ENCODE measurements around the gene PLA2G2A. TPM values are rescaled to one million over a fixed set of nuclear protein-coding genes. Genes with fewer than 3 reads are reported as not detected.

The PLA2G2A gene
- total and polyA plus RNA-seq, 2 of the 8 experiments (the other 6 are each of a cell fraction or from before 2014, with no cell fraction given), result 0.69 to 3.7 TPM

GRCh38 chr1:19955534-19956170 is 23.8 kb downstream of the PLA2G2A start:
- WGBS, 2 experiments (ENCODE audit: extremely low coverage in 1 of 2, insufficient coverage in 1 of 2, insufficient read length in 1 of 2, insufficient replicate concordance in 2 of 2, low coverage in 1 of 2, low lambda C conversion rate in 2 of 2, missing lambda C conversion rate in 1 of 2), result 84% methylated on average over 11 of the region's 11 CpGs; no CpG with 5 or more reads in 1 of the 2 experiments
- FAIRE-seq, result no peak
- no peak overlapping the region for H2AK5ac ChIP-seq (ENCODE audit: low read depth, low read length)
- TF ChIP-seq SP2 (IDR thresholded peaks at IDR 0.05; ENCODE audit: low read length), result no peak
- no peak for TF ChIP-seq CHD2 (IDR thresholded peaks at IDR 0.05; ENCODE audit: low read length)
- no peak for TF ChIP-seq ASH2L (IDR thresholded peaks at IDR 0.05; ENCODE audit: low read length)
- TF ChIP-seq SIN3A (conservative IDR thresholded peaks at IDR 0.05 in 1 of 2, IDR thresholded peaks at IDR 0.05 in 1 of 2; ENCODE audit: low read depth in 1 of 2, low read length in 2 of 2), result no peak
- TF ChIP-seq POLR2AphosphoS5 (IDR thresholded peaks at IDR 0.05; ENCODE audit: low read depth, low read length), result no peak
- no peak for TF ChIP-seq TEAD4 (IDR thresholded peaks at IDR 0.05; ENCODE audit: low read depth, low read length)
- no peak for TF ChIP-seq RFX5 (IDR thresholded peaks at IDR 0.05; ENCODE audit: borderline replicate concordance, low read depth, low read length)
- TF ChIP-seq SP4 (IDR thresholded peaks at IDR 0.05; ENCODE audit: low read length), result no peak
- TF ChIP-seq, protein P1, sequence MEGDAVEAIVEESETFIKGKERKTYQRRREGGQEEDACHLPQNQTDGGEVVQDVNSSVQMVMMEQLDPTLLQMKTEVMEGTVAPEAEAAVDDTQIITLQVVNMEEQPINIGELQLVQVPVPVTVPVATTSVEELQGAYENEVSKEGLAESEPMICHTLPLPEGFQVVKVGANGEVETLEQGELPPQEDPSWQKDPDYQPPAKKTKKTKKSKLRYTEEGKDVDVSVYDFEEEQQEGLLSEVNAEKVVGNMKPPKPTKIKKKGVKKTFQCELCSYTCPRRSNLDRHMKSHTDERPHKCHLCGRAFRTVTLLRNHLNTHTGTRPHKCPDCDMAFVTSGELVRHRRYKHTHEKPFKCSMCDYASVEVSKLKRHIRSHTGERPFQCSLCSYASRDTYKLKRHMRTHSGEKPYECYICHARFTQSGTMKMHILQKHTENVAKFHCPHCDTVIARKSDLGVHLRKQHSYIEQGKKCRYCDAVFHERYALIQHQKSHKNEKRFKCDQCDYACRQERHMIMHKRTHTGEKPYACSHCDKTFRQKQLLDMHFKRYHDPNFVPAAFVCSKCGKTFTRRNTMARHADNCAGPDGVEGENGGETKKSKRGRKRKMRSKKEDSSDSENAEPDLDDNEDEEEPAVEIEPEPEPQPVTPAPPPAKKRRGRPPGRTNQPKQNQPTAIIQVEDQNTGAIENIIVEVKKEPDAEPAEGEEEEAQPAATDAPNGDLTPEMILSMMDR (IDR thresholded peaks at IDR 0.05; ENCODE audit: control extremely low read depth in 1 of 3, insufficient read depth in 1 of 3, low read depth in 1 of 3, low read length in 3 of 3), result no peak
- TF ChIP-seq SUZ12 (IDR thresholded peaks at IDR 0.05; ENCODE audit: low read length), result no peak
- TF ChIP-seq ZNF274 (IDR thresholded peaks at IDR 0.05; ENCODE audit: borderline replicate concordance, extremely low read depth, low read length), result no peak

More at GRCh38 chr1:19955534-19956170, 23.8 kb downstream of the PLA2G2A start:
- Histone ChIP-seq H2BK5ac (ENCODE audit: low read depth, low read length) (no peak overlapping the region), H3K9ac (replicated peaks in 1 of 4; ENCODE audit: extremely low read depth in 1 of 4, low read depth in 3 of 4, low read length in 3 of 4) (no peak overlapping the region), H3K56ac (replicated peaks; ENCODE audit: insufficient read length, low read depth, low read length) (no peak overlapping the region), H3K36me3 (ENCODE audit: control insufficient read depth in 2 of 4, insufficient read depth in 4 of 4, low read length in 3 of 4) (no peaks in the 10 kb centered on the region), H3K23me2 (ENCODE audit: low read depth, low read length) (no peaks in the 10 kb centered on the region), H3K27ac (ENCODE audit: low read depth, low read length) (no peak overlapping the region), H4K8ac (ENCODE audit: extremely low read depth, insufficient read depth, low read length) (no peak overlapping the region), H2BK12ac (ENCODE audit: low read depth, low read length) (no peak overlapping the region), H2BK20ac (ENCODE audit: low read length) (no peak overlapping the region), H3K27me3 (replicated peaks in 1 of 4; ENCODE audit: control insufficient read depth in 3 of 4, extremely low read depth in 1 of 4, insufficient read depth in 3 of 4, low read length in 3 of 4) (no peaks in the 10 kb centered on the region; a peak in 1 of 7 replicates), H4K20me1 (replicated peaks in 1 of 2; ENCODE audit: control insufficient read depth in 1 of 2, insufficient read depth in 2 of 2, low read length in 2 of 2) (no peaks in the 10 kb centered on the region), H2AFZ (ENCODE audit: low read length) (peak overlapping the region; percentile 1; the same call in 1 of the 2 replicates), H3K18ac (ENCODE audit: extremely low read depth, low read length) (no peak overlapping the region), H4K91ac (replicated peaks; ENCODE audit: insufficient read length, low read length) (no peak overlapping the region), H3K4me3 (ENCODE audit: extremely low read depth in 1 of 4, insufficient read depth in 2 of 4, low read depth in 3 of 4, low read length in 4 of 4) (no peak overlapping the region), H3K9me3 (ENCODE audit: insufficient read depth in 2 of 2, low read depth in 1 of 2, low read length in 1 of 2) (peaks cover 4 to 6% of the 10 kb centered on the region in 2 experiments; a peak in 2 of 4 replicates), H2BK120ac (replicated peaks; ENCODE audit: low read depth, low read length) (no peak overlapping the region), H3K4me1 (replicated peaks in 1 of 4; ENCODE audit: control insufficient read depth in 3 of 4, insufficient read depth in 4 of 4, low read length in 3 of 4) (peaks cover 0 to 3% (median 0%) of the 10 kb centered on the region in 4 experiments; a peak in 3 of 7 replicates), H3K4ac (replicated peaks; ENCODE audit: insufficient read length, low read depth, low read length) (no peak overlapping the region), H2BK15ac (ENCODE audit: low read length) (0 out of 2 replicates have a peak overlapping the region, but pooled peaks have one; percentile 21), H3K14ac (ENCODE audit: insufficient read length) (no peak overlapping the region), H4K5ac (ENCODE audit: insufficient read length, low read depth, low read length) (no peak overlapping the region), H3K79me2 (ENCODE audit: control insufficient read depth in 1 of 2, insufficient read depth in 2 of 2, low read length in 2 of 2) (no peaks in the 10 kb centered on the region), H3K23ac (ENCODE audit: insufficient read length) (no peak overlapping the region), H3K79me1 (ENCODE audit: low read depth, low read length) (no peaks in the 10 kb centered on the region), H3K4me2 (ENCODE audit: insufficient read depth in 1 of 2, low read depth in 2 of 2, low read length in 2 of 2) (no peak overlapping the region)
- ChIA-PET POLR2A (ENCODE audit: partially characterized antibody) (no interaction called here), CTCF (ENCODE audit: partially characterized antibody) (interaction anchor here (1.6 kb wide), 1 partner anchor 197 kb away, joined by 3 read pairs; no protein-coding TSS in a partner anchor)
- no peak for DNase-seq (ENCODE audit: low read depth in 1 of 2, low spot score in 2 of 2)
